ENCODE results near the gene TSPO2. TPM values are rescaled to one million over a fixed set of nuclear protein-coding genes. Genes with fewer than 3 reads are reported as not detected.
"Not testable (repeated sequence)": the region's sequence is repeated elsewhere in the genome, so short reads cannot be mapped to it uniquely, and the experiment has no call there.

Gene TSPO2
- total RNA-seq, 1 donor from 2014 or later: not detected

GRCh38 chr6:41002168-41002567, 40.1 kb upstream of the TSPO2 start:
- Histone ChIP-seq H3K27ac (ENCODE audit: low read depth, low read length) (no peak overlapping the region), H3K9ac (ENCODE audit: low read length) (no peak overlapping the region), H3K4me3 (ENCODE audit: insufficient read depth, low read depth, low read length) (no peak overlapping the region), H3K36me3 (ENCODE audit: insufficient read depth, low read length) (no peaks in the 10 kb centered on the region), H3K9me3 (ENCODE audit: insufficient read depth, low read depth, low read length) (no peaks in the 10 kb centered on the region), H4K20me1 (ENCODE audit: insufficient read depth, low read length) (no peaks in the 10 kb centered on the region), H3K4me2 (ENCODE audit: low read length) (no peak overlapping the region), H3K79me2 (ENCODE audit: insufficient read depth, low read length) (no peaks in the 10 kb centered on the region), H2AFZ (ENCODE audit: low read depth, low read length) (no peak overlapping the region), H3K4me1 (ENCODE audit: insufficient read depth, low read length) (peaks cover 6% of the 10 kb centered on the region), H3K27me3 (ENCODE audit: insufficient read depth, low read length) (peaks cover 4% of the 10 kb centered on the region)
- TF ChIP-seq CTCF (IDR thresholded peaks at IDR 0.05; ENCODE audit: insufficient read depth, low read depth, low read length): no peak
- TF ChIP-seq EZH2 (IDR thresholded peaks at IDR 0.05; ENCODE audit: insufficient read depth, low read length): no peak
- FAIRE-seq: no peak
- H3K27me3 Mint-ChIP-seq (ENCODE audit: low read depth, unreplicated experiment): no peaks in the 10 kb centered on the region
- H3K36me3 Mint-ChIP-seq (ENCODE audit: low read depth, unreplicated experiment): no peaks in the 10 kb centered on the region
- H3K27ac Mint-ChIP-seq (ENCODE audit: unreplicated experiment): no peak overlapping the region
- H3K9me3 Mint-ChIP-seq (ENCODE audit: unreplicated experiment): peaks cover 2% of the 10 kb centered on the region
- peaks cover 13% of the 10 kb centered on the region for H3K4me1 Mint-ChIP-seq (ENCODE audit: low read depth, unreplicated experiment)
- DNase-seq (ENCODE audit: low read depth): no peak
- no peak overlapping the region for H3K4me3 Mint-ChIP-seq (ENCODE audit: unreplicated experiment)

DNA sequence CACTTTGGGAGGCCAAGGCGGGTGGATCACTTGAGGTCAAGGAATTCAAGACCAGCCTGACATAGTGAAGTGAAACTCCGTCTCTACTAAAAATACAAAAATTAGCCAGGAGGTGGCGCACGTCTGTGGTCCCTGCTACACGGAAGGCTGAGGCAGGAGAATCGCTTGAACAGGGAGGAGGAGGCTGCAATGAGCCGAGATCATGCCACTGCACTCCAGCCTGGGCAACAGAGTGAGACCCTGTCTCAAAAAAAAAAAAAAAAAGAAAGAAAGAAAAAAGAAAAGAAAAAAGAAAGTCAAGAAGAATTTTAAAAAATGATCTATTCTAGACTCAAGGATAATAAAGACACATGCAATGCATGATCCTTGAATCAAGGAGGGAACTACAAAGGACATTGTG, 36.0 kb upstream of the TSPO2 start:
- not testable (repeated sequence) for DNase-seq (ENCODE audit: low read depth); FAIRE-seq; H3K9me3 Mint-ChIP-seq (ENCODE audit: unreplicated experiment)

GRCh38 chr6:41006980-41007379, 35.3 kb upstream of the TSPO2 start:
- not testable (repeated sequence) for H3K9me3 ChIP-seq (ENCODE audit: insufficient read depth, low read depth, low read length); H4K20me1 ChIP-seq (ENCODE audit: insufficient read depth, low read length); H3K36me3 ChIP-seq (ENCODE audit: insufficient read depth, low read length); H3K79me2 ChIP-seq (ENCODE audit: insufficient read depth, low read length); H2AFZ ChIP-seq (ENCODE audit: low read depth, low read length); H3K27me3 ChIP-seq (ENCODE audit: insufficient read depth, low read length); FAIRE-seq; H3K36me3 Mint-ChIP-seq (ENCODE audit: low read depth, unreplicated experiment); H3K4me1 ChIP-seq (ENCODE audit: insufficient read depth, low read length); DNase-seq (ENCODE audit: low read depth); H3K4me3 Mint-ChIP-seq (ENCODE audit: unreplicated experiment); H3K9me3 Mint-ChIP-seq (ENCODE audit: unreplicated experiment); H3K4me3 ChIP-seq (ENCODE audit: insufficient read depth, low read depth, low read length); H3K4me1 Mint-ChIP-seq (ENCODE audit: low read depth, unreplicated experiment); H3K9ac ChIP-seq (ENCODE audit: low read length); H3K4me2 ChIP-seq (ENCODE audit: low read length); H3K27ac ChIP-seq (ENCODE audit: low read depth, low read length); H3K27ac Mint-ChIP-seq (ENCODE audit: unreplicated experiment)
- H3K27me3 Mint-ChIP-seq (ENCODE audit: low read depth, unreplicated experiment): peaks cover 13% of the 10 kb centered on the region

More for the DNA sequence above, 36.0 kb upstream of the TSPO2 start:
- TF ChIP-seq CTCF (IDR thresholded peaks at IDR 0.05; ENCODE audit: insufficient read depth, low read depth, low read length): peak; percentile 34
- H4K20me1 ChIP-seq (ENCODE audit: insufficient read depth, low read length); H3K27ac Mint-ChIP-seq (ENCODE audit: unreplicated experiment); H3K9ac ChIP-seq (ENCODE audit: low read length); H2AFZ ChIP-seq (ENCODE audit: low read depth, low read length); H3K36me3 ChIP-seq (ENCODE audit: insufficient read depth, low read length); H3K9me3 ChIP-seq (ENCODE audit: insufficient read depth, low read depth, low read length); H3K4me2 ChIP-seq (ENCODE audit: low read length); H3K27me3 ChIP-seq (ENCODE audit: insufficient read depth, low read length); H3K79me2 ChIP-seq (ENCODE audit: insufficient read depth, low read length); H3K4me1 Mint-ChIP-seq (ENCODE audit: low read depth, unreplicated experiment); H3K27ac ChIP-seq (ENCODE audit: low read depth, low read length); H3K36me3 Mint-ChIP-seq (ENCODE audit: low read depth, unreplicated experiment); H3K4me3 Mint-ChIP-seq (ENCODE audit: unreplicated experiment); H3K4me1 ChIP-seq (ENCODE audit: insufficient read depth, low read length); H3K4me3 ChIP-seq (ENCODE audit: insufficient read depth, low read depth, low read length): not testable (repeated sequence)
- peaks cover 13% of the 10 kb centered on the region for H3K27me3 Mint-ChIP-seq (ENCODE audit: low read depth, unreplicated experiment)
